ENCODE measurements around the gene NHLRC4.

NHLRC4 gene

GRCh38 chr16:580946-581498 lies 14.2 kb downstream of the NHLRC4 start:
- Histone ChIP-seq H3K27ac (ENCODE audit: extremely low read depth, low read depth, low read length) (no peak overlapping the region), H3K9me3 (ENCODE audit: control insufficient read depth, insufficient read depth, low read depth, low read length) (no peaks in the 10 kb centered on the region), H3K4me1 (ENCODE audit: control insufficient read depth, insufficient read depth, low read length) (no peaks in the 10 kb centered on the region), H3K4me3 (ENCODE audit: low read depth, low read length) (no peak overlapping the region), H3K36me3 (ENCODE audit: control insufficient read depth in 2 of 2, insufficient read depth in 1 of 2, low read length in 2 of 2) (peaks cover 0 to 28% of the 10 kb centered on the region in 2 experiments; a peak in 1 of 3 replicates)
- POLR2A ChIA-PET, result no interaction called here
- CTCF ChIA-PET, result interaction anchor here (0.5 to 1.1 kb wide), 2 partner anchors 14 to 189 kb away, joined by 3 to 6 read pairs; partner anchors contain the start of gene NHLRC4
- TF ChIP-seq ZFP37 (tag by site-specific recombination; IDR thresholded peaks at IDR 0.05) (no peak), ZNF341 (tag by site-specific recombination; IDR thresholded peaks at IDR 0.05; ENCODE audit: low read depth) (0 out of 2 replicates have a peak, but pooled peaks have one; percentile 29)

GRCh38 chr16:582218-582613 lies 15.4 kb downstream of the NHLRC4 start:
- TF ChIP-seq ZNF692 (tag by site-specific recombination; IDR thresholded peaks at IDR 0.05) (0 out of 2 replicates have a peak, but pooled peaks have one; percentile 23), ZNF10 (tag by site-specific recombination; IDR thresholded peaks at IDR 0.05) (peak; percentile 80), ZNF184 (tag by site-specific recombination; IDR thresholded peaks at IDR 0.05) (no peak), GLIS2 (tag by site-specific recombination; IDR thresholded peaks at IDR 0.05) (peak; percentile 54), PRDM10 (tag by site-specific recombination; IDR thresholded peaks at IDR 0.05) (peak; percentile 44; the same call in 1 of the 2 replicates), ZBTB7A (tag by site-specific recombination; IDR thresholded peaks at IDR 0.05; ENCODE audit: low read depth) (0 out of 2 replicates have a peak, but pooled peaks have one; percentile 48), ZNF146 (tag by site-specific recombination; IDR thresholded peaks at IDR 0.05) (no peak)
- ChIA-PET POLR2A (interaction anchor here (0.8 kb wide), 1 partner anchor 10 kb away, joined by 5 read pairs; no protein-coding TSS in a partner anchor), CTCF (interaction anchor here (0.6 to 0.7 kb wide), 2 partner anchors 47 to 475 kb away, joined by 3 read pairs; no protein-coding TSS in a partner anchor)
- H3K4me3 ChIP-seq (ENCODE audit: low read depth, low read length), result no peak overlapping the region
- H3K9me3 ChIP-seq (ENCODE audit: control insufficient read depth, insufficient read depth, low read depth, low read length), result no peaks in the 10 kb centered on the region
- no peak overlapping the region for H3K27ac ChIP-seq (ENCODE audit: extremely low read depth, low read depth, low read length)
- H3K4me1 ChIP-seq (ENCODE audit: control insufficient read depth, insufficient read depth, low read length), result no peaks in the 10 kb centered on the region
- H3K36me3 ChIP-seq (ENCODE audit: control insufficient read depth in 2 of 2, insufficient read depth in 1 of 2, low read length in 2 of 2), result peaks cover 0 to 22% of the 10 kb centered on the region in 2 experiments; a peak in 1 of 3 replicates

- 0 out of 2 replicates have a peak, but pooled peaks cover 1% of the 10 kb centered on the region for H3K4me1 ChIP-seq (ENCODE audit: control insufficient read depth, insufficient read depth, low read length)
- POLR2A ChIA-PET, result no interaction called here
- no peak for TF ChIP-seq ZNF510 (tag by site-specific recombination; IDR thresholded peaks at IDR 0.05; ENCODE audit: insufficient replicate concordance)
- TF ChIP-seq YY2 (tag by site-specific recombination; IDR thresholded peaks at IDR 0.05), result no peak
- TF ChIP-seq ZNF529 (tag by site-specific recombination; IDR thresholded peaks at IDR 0.05; ENCODE audit: insufficient replicate concordance), result no peak
- TF ChIP-seq, protein P1, sequence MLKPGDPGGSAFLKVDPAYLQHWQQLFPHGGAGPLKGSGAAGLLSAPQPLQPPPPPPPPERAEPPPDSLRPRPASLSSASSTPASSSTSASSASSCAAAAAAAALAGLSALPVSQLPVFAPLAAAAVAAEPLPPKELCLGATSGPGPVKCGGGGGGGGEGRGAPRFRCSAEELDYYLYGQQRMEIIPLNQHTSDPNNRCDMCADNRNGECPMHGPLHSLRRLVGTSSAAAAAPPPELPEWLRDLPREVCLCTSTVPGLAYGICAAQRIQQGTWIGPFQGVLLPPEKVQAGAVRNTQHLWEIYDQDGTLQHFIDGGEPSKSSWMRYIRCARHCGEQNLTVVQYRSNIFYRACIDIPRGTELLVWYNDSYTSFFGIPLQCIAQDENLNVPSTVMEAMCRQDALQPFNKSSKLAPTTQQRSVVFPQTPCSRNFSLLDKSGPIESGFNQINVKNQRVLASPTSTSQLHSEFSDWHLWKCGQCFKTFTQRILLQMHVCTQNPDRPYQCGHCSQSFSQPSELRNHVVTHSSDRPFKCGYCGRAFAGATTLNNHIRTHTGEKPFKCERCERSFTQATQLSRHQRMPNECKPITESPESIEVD (tag by site-specific recombination; IDR thresholded peaks at IDR 0.05), result no peak
- no peak for TF ChIP-seq ZNF776 (tag by site-specific recombination; IDR thresholded peaks at IDR 0.05; ENCODE audit: borderline replicate concordance)
- TF ChIP-seq ZNF501 (tag by site-specific recombination; IDR thresholded peaks at IDR 0.05), result no peak
- TF ChIP-seq ZNF692 (tag by site-specific recombination; IDR thresholded peaks at IDR 0.05), result 0 out of 2 replicates have a peak, but pooled peaks have one; percentile 6
- TF ChIP-seq, protein P2, sequence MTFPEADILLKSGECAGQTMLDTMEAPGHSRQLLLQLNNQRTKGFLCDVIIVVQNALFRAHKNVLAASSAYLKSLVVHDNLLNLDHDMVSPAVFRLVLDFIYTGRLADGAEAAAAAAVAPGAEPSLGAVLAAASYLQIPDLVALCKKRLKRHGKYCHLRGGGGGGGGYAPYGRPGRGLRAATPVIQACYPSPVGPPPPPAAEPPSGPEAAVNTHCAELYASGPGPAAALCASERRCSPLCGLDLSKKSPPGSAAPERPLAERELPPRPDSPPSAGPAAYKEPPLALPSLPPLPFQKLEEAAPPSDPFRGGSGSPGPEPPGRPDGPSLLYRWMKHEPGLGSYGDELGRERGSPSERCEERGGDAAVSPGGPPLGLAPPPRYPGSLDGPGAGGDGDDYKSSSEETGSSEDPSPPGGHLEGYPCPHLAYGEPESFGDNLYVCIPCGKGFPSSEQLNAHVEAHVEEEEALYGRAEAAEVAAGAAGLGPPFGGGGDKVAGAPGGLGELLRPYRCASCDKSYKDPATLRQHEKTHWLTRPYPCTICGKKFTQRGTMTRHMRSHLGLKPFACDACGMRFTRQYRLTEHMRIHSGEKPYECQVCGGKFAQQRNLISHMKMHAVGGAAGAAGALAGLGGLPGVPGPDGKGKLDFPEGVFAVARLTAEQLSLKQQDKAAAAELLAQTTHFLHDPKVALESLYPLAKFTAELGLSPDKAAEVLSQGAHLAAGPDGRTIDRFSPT (tag by site-specific recombination; IDR thresholded peaks at IDR 0.05), result peak; percentile 71
- TF ChIP-seq ZNF549 (tag by site-specific recombination; IDR thresholded peaks at IDR 0.05), result no peak
- no peak for TF ChIP-seq ZEB2 (tag by site-specific recombination; IDR thresholded peaks at IDR 0.05)
Observed at GRCh38 chr16:582614-583331, 16.0 kb downstream of the NHLRC4 start.

More at GRCh38 chr16:582614-583331, 16.0 kb downstream of the NHLRC4 start:
- no peak overlapping the region for H3K27ac ChIP-seq (ENCODE audit: extremely low read depth, low read depth, low read length)
- H3K9me3 ChIP-seq (ENCODE audit: control insufficient read depth, insufficient read depth, low read depth, low read length), result no peaks in the 10 kb centered on the region
- H3K36me3 ChIP-seq (ENCODE audit: control insufficient read depth in 2 of 2, insufficient read depth in 1 of 2, low read length in 2 of 2), result peaks cover 0 to 22% of the 10 kb centered on the region in 2 experiments; a peak in 1 of 3 replicates
- CTCF ChIA-PET, result interaction anchor here (0.7 kb wide), 1 partner anchor 476 kb away, joined by 3 read pairs; no protein-coding TSS in a partner anchor
- no peak overlapping the region for H3K4me3 ChIP-seq (ENCODE audit: low read depth, low read length)

All from HEK293 (cell line).